GM12892 (cell line): ENCODE measurements around the gene S100PBP.

Source experiments
- POLR2A ChIP-seq: IDR thresholded peaks from 2 replicates; pipeline ENCODE4 v1.6.1; 2011; ENCODE audit warnings: low read depth, low read length, control low read depth
- POLR2AphosphoS5 ChIP-seq: IDR thresholded peaks from 2 replicates; pipeline ENCODE4 v1.6.1; 2011; ENCODE audit warnings: low read depth, low read length, control low read depth
- TAF1 ChIP-seq: IDR thresholded peaks from 2 replicates; pipeline ENCODE4 v1.6.1; 2011; ENCODE audit warnings: low read depth, mild to moderate bottlenecking, control low read depth, low read length, borderline replicate concordance

DNA sequence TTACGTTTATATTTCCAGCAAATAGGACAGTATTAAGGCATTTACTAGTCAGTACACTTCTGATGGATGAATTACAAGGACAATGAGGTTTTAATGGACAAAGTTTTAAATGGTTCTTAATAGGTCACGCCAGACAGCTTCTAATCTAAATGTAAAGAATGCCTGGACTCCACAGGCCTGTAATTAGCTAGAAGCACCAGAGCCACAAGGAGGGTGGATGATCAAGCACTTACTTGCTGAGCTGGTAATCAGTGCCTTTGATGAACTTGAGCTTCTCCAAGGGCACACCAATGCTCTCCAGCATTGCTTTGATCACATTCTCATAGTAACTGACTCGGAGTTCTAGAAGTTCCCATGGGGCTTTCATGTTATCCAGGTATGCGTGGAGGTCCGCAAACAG is 7.1 kb upstream of the S100PBP start:
- TF ChIP-seq POLR2A (no peak), POLR2AphosphoS5 (no peak), TAF1 (no peak)
